RWPE1 (cell line): ENCODE results near the gene KAT5.

Experiments used
- CTCF ChIA-PET: fragments of 350-600 bp; sonication (Branson Sonifier 250); formaldehyde crosslinking; extraction: SDS; loops from one replicate; lab custom pipeline; 2021; lab: Yijun Ruan, JAX
- POLR2A ChIA-PET: fragments of 400-600 bp; formaldehyde crosslinking; extraction: SDS; loops from one replicate; lab custom pipeline; 2020; ENCODE audit warnings: antibody characterized with exemption; ENCODE audit not compliant: low non-redundant PET; lab: Yijun Ruan, JAX
- DNase-seq: peaks from one replicate; pipeline ENCODE4 v3.0.0; 2012; ENCODE audit warnings: low spot score
- H3K27ac ChIP-seq: fragments of 450-650 bp; 2 replicates; pipeline ENCODE4 v1.5.1; 2017
- CTCF ChIP-seq: fragments of 450-650 bp; conservative IDR thresholded peaks from 2 replicates; pipeline ENCODE4 v1.5.1; 2017; ENCODE audit warnings: low read depth, mild to moderate bottlenecking

Gene KAT5

GRCh38 chr11:65716302-65716701 is 4.2 kb downstream of the KAT5 start:
- no peak for DNase-seq
- ChIA-PET POLR2A (no interaction called here), CTCF (interaction anchor here (0.9 kb wide), 1 partner anchor 64 kb away, joined by 3 read pairs; no protein-coding TSS in a partner anchor)
- no peak for TF ChIP-seq CTCF
- peak overlapping the region; percentile 44 for H3K27ac ChIP-seq

GRCh38 chr11:65716774-65717405 is 4.8 kb downstream of the KAT5 start:
- ChIA-PET CTCF (interaction anchor here (0.9 kb wide), 1 partner anchor 63 kb away, joined by 3 read pairs; no protein-coding TSS in a partner anchor), POLR2A (no interaction called here)
- no peak for DNase-seq
- TF ChIP-seq CTCF = no peak
- H3K27ac ChIP-seq = peak overlapping the region; percentile 44

GRCh38 chr11:65717906-65718305 is 5.9 kb downstream of the KAT5 start:
- no peak for DNase-seq
- ChIA-PET POLR2A (no interaction called here), CTCF (no interaction called here)
- H3K27ac ChIP-seq = peak overlapping the region; percentile 86
- no peak for TF ChIP-seq CTCF

- no peak for DNase-seq
- CTCF ChIA-PET = interaction anchor here (1.2 to 2.1 kb wide), 2 partner anchors 52 to 61 kb away, joined by 4 to 14 read pairs; partner anchors contain the start of gene AP5B1
- peak overlapping the region; percentile 86 for H3K27ac ChIP-seq
- TF ChIP-seq CTCF = no peak
- POLR2A ChIA-PET = no interaction called here
Measured at GRCh38 chr11:65718531-65718930, 6.5 kb downstream of the KAT5 start.

GRCh38 chr11:65718964-65719492 is 7.0 kb downstream of the KAT5 start:
- POLR2A ChIA-PET = interaction anchor here (0.6 kb wide), 1 partner anchor 8 kb away, joined by 3 read pairs; no protein-coding TSS in a partner anchor
- DNase-seq = no peak
- no peak for TF ChIP-seq CTCF
- H3K27ac ChIP-seq = peak overlapping the region; percentile 86
- CTCF ChIA-PET = interaction anchor here (0.8 to 2.1 kb wide), 7 partner anchors 8 to 100 kb away, joined by 3 to 14 read pairs (median 5); partner anchors contain the start of genes AP5B1 and KAT5

GRCh38 chr11:65719871-65720210 is 7.8 kb downstream of the KAT5 start:
- peak; percentile 41 for DNase-seq
- H3K27ac ChIP-seq = peak overlapping the region; percentile 86
- TF ChIP-seq CTCF = no peak
- ChIA-PET POLR2A (interaction anchor here (0.5 to 0.6 kb wide), 3 partner anchors 9 to 167 kb away, joined by 3 to 6 read pairs (median 3); no protein-coding TSS in a partner anchor), CTCF (interaction anchor here (0.8 to 2.1 kb wide), 7 partner anchors 8 to 99 kb away, joined by 3 to 14 read pairs (median 5); partner anchors contain the start of genes AP5B1 and KAT5)
